SIG-M5 treated with dmso at 0.1 percent for 504 hours (cell line): Measurements from ENCODE around the gene LONRF3.

Source experiments
- DNase-seq: peaks from one replicate; lab custom pipeline; 2025; ENCODE audit not compliant: unreplicated experiment; lab: John Stamatoyannopoulos, UW

Gene LONRF3

GRCh38 chrX:118974088-118974907, at the start of gene LONRF3:
LONRF3 (plus strand) TSS chrX:118974618; CDS start chrX:118974781, 163 bp downstream.
- peak; percentile 69 for DNase-seq

GRCh38 chrX:118928151-118928550, 46.3 kb upstream of the LONRF3 start:
- DNase-seq, result no peak

GRCh38 chrX:118935352-118935751, 39.1 kb upstream of the LONRF3 start:
- DNase-seq, result no peak

- DNase-seq, result no peak
Observed at GRCh38 chrX:118941147-118941546, 33.3 kb upstream of the LONRF3 start.

GRCh38 chrX:118943102-118943501, 31.3 kb upstream of the LONRF3 start:
- no peak for DNase-seq

- no peak for DNase-seq
Observed at GRCh38 chrX:118945921-118946320, 28.5 kb upstream of the LONRF3 start.

GRCh38 chrX:118948270-118948669, 26.1 kb upstream of the LONRF3 start:
- DNase-seq, result no peak

GRCh38 chrX:118961866-118962560, 12.4 kb upstream of the LONRF3 start:
- DNase-seq, result no peak

GRCh38 chrX:118963159-118963558, 11.3 kb upstream of the LONRF3 start:
- no peak for DNase-seq

GRCh38 chrX:118964252-118964651, 10.2 kb upstream of the LONRF3 start:
- DNase-seq, result no peak

- DNase-seq, result no peak
Observed at GRCh38 chrX:118965395-118965794, 9.0 kb upstream of the LONRF3 start.

- DNase-seq, result no peak
Observed at GRCh38 chrX:118968031-118968430, 6.4 kb upstream of the LONRF3 start.

- DNase-seq, result no peak
Observed at GRCh38 chrX:118971552-118971951, 2.9 kb upstream of the LONRF3 start.

GRCh38 chrX:118973389-118974087, 880 bp upstream of the LONRF3 start:
- no peak for DNase-seq

- DNase-seq, result peak; percentile 21
Observed at GRCh38 chrX:118974908-118975671, 672 bp downstream of the LONRF3 start.

- DNase-seq, result peak; percentile 74
Observed at GRCh38 chrX:118975831-118976598, 1.6 kb downstream of the LONRF3 start.

- peak; percentile 5 for DNase-seq
Observed at GRCh38 chrX:118976599-118977340, 2.4 kb downstream of the LONRF3 start.

GRCh38 chrX:118977424-118977823, 3.0 kb downstream of the LONRF3 start:
- no peak for DNase-seq

GRCh38 chrX:118978451-118978850, 4.0 kb downstream of the LONRF3 start:
- peak; percentile 10 for DNase-seq

GRCh38 chrX:118980761-118981160, 6.3 kb downstream of the LONRF3 start:
- no peak for DNase-seq
